Transverse colon (tissue), 4 donors: Measurements from ENCODE around the gene ALDH4A1. TPM values are rescaled to one million over a fixed set of nuclear protein-coding genes. Genes with fewer than 3 reads are reported as not detected.

Experiments used
- DNase-seq: peaks from one replicate; pipeline ENCODE4 v3.0.0-alpha.2; 2019
- H3K27ac ChIP-seq, 4 donors: fragments of 200-600 bp; sonication (generic); 2 replicates each; pipeline ENCODE4 v1.5.1; 2016 to 2018; ENCODE audit warnings: inconsistent platforms in 4 of 4
- H3K27me3 ChIP-seq: fragments of 200-600 bp; sonication (generic); 2 replicates; pipeline ENCODE4 v1.5.1; 2017; ENCODE audit warnings: inconsistent platforms
- H3K36me3 ChIP-seq, 4 donors: fragments of 200-600 bp; sonication (generic); 2 replicates each; pipeline ENCODE4 v1.5.1; 2017 to 2019; ENCODE audit warnings: inconsistent platforms in 4 of 4
- H3K4me1 ChIP-seq, 4 donors: fragments of 200-600 bp; sonication (generic); 2 replicates each; pipeline ENCODE4 v1.5.1; 2017 to 2020; ENCODE audit warnings: inconsistent platforms in 4 of 4
- H3K4me3 ChIP-seq, 4 donors: fragments of 200-600 bp; sonication (generic); 1 replicate in 1 of 4; 2 replicates in 3 of 4; pipeline versions ENCODE4 v1.5.1 to v1.6.1; 2017 to 2019; ENCODE audit warnings: inconsistent platforms in 4 of 4
- H3K9me3 ChIP-seq, 2 donors: fragments of 200-600 bp; sonication (generic); 2 replicates each; pipeline ENCODE4 v1.5.1; 2017 to 2019; ENCODE audit warnings: inconsistent platforms in 2 of 2
- CTCF ChIP-seq, 5 experiments: fragments of 200-600 bp in 3 of 5; fragments of 450-650 bp in 2 of 5; sonication (generic) in 3 of 5; IDR thresholded peaks; 1 replicate in 2 of 5; 2 replicates in 3 of 5; pipeline ENCODE4 v1.5.1; 2016 to 2017; ENCODE audit warnings: antibody characterized with exemption in 5 of 5, inconsistent platforms in 3 of 5, mild to moderate bottlenecking in 2 of 5, moderate library complexity in 1 of 5
- EP300 ChIP-seq: sonication (generic); formaldehyde crosslinking; IDR thresholded peaks from one replicate; pipeline ENCODE4 v1.6.1; 2017; ENCODE audit warnings: antibody characterized with exemption, low read depth
- POLR2A ChIP-seq: fragments of 450-650 bp; IDR thresholded peaks from one replicate; pipeline ENCODE4 v1.6.1; 2016; ENCODE audit warnings: antibody characterized with exemption, mild to moderate bottlenecking, moderate library complexity
- POLR2AphosphoS5 ChIP-seq, 3 donors: sonication (generic); formaldehyde crosslinking; IDR thresholded peaks; one replicate each; pipeline ENCODE4 v1.6.1; 2016; ENCODE audit warnings: antibody characterized with exemption in 3 of 3
- WGBS, 2 donors: methylation state at CpG; one replicate each; pipeline ENCODE4 v1.1.5; 2018; ENCODE audit warnings: low coverage in 1 of 2; 5-methylcytosine and 5-hydroxymethylcytosine counted together
- in situ Hi-C, 4 donors: fragments of 200-750 bp; cut with MboI; loops; one replicate each; pipeline versions ENCODE4 v1.15.0 to v1.15.1; 2017; ENCODE audit warnings: low sequenced_read_pairs in 3 of 4, low pct_ligation_motif_present in 1 of 4, low pct_unique_long_range_greater_than_20kb in 1 of 4
- intact Hi-C: fragments of 100-400 bp; cut with DNase I; formaldehyde crosslinking; loops from one replicate; pipeline ENCODE4 v1.15.1; 2023; ENCODE audit warnings: low total_unique reads
- total RNA-seq, 4 donors: library from RNA; depleted of rRNA; stranded (reverse); fragments of >200 nt; gene quantifications; one replicate each; pipeline ENCODE4 v1.1.0, GENCODE V29; 2016

The ALDH4A1 gene
- total RNA-seq, 4 donors from 2014 or later, result 3.8 to 6.0 (median 4.8) TPM

GRCh38 chr1:18948048-18948912 lies 45.9 kb upstream of the ALDH4A1 start:
- no peaks in the 10 kb centered on the region for H3K27me3 ChIP-seq
- 57 to 100% methylated on average over 1 to 14 of the region's 15 CpGs for WGBS, 2 donors
- no peak for DNase-seq
- TF ChIP-seq EP300, result no peak
- TF ChIP-seq POLR2A, result no peak
- no peak for TF ChIP-seq CTCF (IDR thresholded peaks at IDR 0.05)
- peak in 1 of 3 donors; percentile 20 for TF ChIP-seq POLR2AphosphoS5 (IDR thresholded peaks at IDR 0.05)
- H3K4me3 ChIP-seq, result no peak overlapping the region
- no peaks in the 10 kb centered on the region for H3K9me3 ChIP-seq
- peaks cover 46 to 78% (median 64%) of the 10 kb centered on the region in 4 donors for H3K4me1 ChIP-seq
- no peaks in the 10 kb centered on the region for H3K36me3 ChIP-seq
- in situ Hi-C loops (no loop called here), intact Hi-C loops (loop anchor here (1.0 kb wide), 1 partner anchor 27 kb away; no protein-coding TSS in a partner anchor)
- H3K27ac ChIP-seq, result peak overlapping the region; percentile 83 to 91 (median 86)

GRCh38 chr1:18947570-18947969 lies 45.2 kb upstream of the ALDH4A1 start:
- H3K27me3 ChIP-seq, result no peaks in the 10 kb centered on the region
- no peaks in the 10 kb centered on the region for H3K36me3 ChIP-seq
- WGBS, 2 donors, result 90% methylated on average over 9 of the region's 9 CpGs; no CpG with 5 or more reads in 1 of the 2 donors
- no peak overlapping the region for H3K4me3 ChIP-seq
- intact Hi-C loops (no loop called here), in situ Hi-C loops (no loop called here)
- H3K4me1 ChIP-seq, result peaks cover 43 to 76% (median 63%) of the 10 kb centered on the region in 4 donors
- TF ChIP-seq CTCF (IDR thresholded peaks at IDR 0.05) (no peak), POLR2A (no peak), POLR2AphosphoS5 (IDR thresholded peaks at IDR 0.05) (no peak), EP300 (no peak)
- no peaks in the 10 kb centered on the region for H3K9me3 ChIP-seq
- peak overlapping the region; percentile 53 to 91 (median 86) for H3K27ac ChIP-seq
- no peak for DNase-seq

GRCh38 chr1:18946550-18947381 lies 44.4 kb upstream of the ALDH4A1 start:
- no peaks in the 10 kb centered on the region for H3K9me3 ChIP-seq
- H3K4me3 ChIP-seq, result no peak overlapping the region
- WGBS, 2 donors, result 33 to 69% methylated on average over 2 to 15 of the region's 15 CpGs
- H3K4me1 ChIP-seq, result peaks cover 44 to 80% (median 65%) of the 10 kb centered on the region in 4 donors
- H3K27ac ChIP-seq, result peak overlapping the region; percentile 53 to 91 (median 86)
- DNase-seq, result no peak
- no peaks in the 10 kb centered on the region for H3K36me3 ChIP-seq
- TF ChIP-seq CTCF (IDR thresholded peaks at IDR 0.05) (no peak), POLR2AphosphoS5 (IDR thresholded peaks at IDR 0.05) (no peak), POLR2A (no peak), EP300 (no peak)
- H3K27me3 ChIP-seq, result no peaks in the 10 kb centered on the region
- intact Hi-C loops, result no loop called here
- in situ Hi-C loops, result no loop called here

DNA sequence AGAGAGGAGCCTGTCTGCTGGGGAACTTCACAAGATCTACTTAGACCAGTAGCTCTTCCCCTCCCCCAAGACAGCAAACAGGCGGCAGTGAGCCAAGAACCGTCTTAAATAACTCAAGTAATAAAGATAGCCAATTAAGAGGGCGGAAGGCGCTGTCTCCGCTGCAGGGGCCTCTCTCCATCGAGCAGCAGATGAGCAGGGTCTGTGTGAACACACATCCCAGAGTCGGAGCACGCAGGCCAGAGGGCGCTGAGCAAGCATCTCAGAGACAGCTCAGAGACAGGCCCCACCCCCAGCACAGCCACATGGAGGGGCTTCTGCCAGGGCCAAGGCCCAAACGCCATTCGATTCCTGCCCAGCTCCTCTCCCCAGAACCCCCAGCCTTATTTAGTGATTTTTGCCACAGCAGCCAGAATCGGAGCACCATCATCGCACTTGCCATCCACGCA lies 43.1 kb upstream of the ALDH4A1 start:
- intact Hi-C loops, result no loop called here
- DNase-seq, result peak; percentile 62

More for the DNA sequence above, 43.1 kb upstream of the ALDH4A1 start:
- TF ChIP-seq POLR2A (no peak), POLR2AphosphoS5 (IDR thresholded peaks at IDR 0.05) (no peak), EP300 (no peak), CTCF (IDR thresholded peaks at IDR 0.05) (no peak)
- peak overlapping the region; percentile 59 to 63 (median 62) for H3K27ac ChIP-seq
- no peaks in the 10 kb centered on the region for H3K27me3 ChIP-seq
- 53% methylated on average over 12 of the region's 14 CpGs; no CpG with 5 or more reads in 1 of the 2 donors for WGBS, 2 donors
- in situ Hi-C loops, result no loop called here
- H3K36me3 ChIP-seq, result no peaks in the 10 kb centered on the region
- no peak overlapping the region for H3K4me3 ChIP-seq
- H3K9me3 ChIP-seq, result no peaks in the 10 kb centered on the region
- H3K4me1 ChIP-seq, result peaks cover 43 to 77% (median 58%) of the 10 kb centered on the region in 4 donors
